ENCODE results near the gene GALC. TPM values are rescaled to one million over a fixed set of nuclear protein-coding genes. Genes with fewer than 3 reads are reported as not detected.

GALC gene
- total RNA-seq, 1 donor from 2014 or later: 37.1 TPM

GRCh38 chr14:87894920-87895319 lies 98.1 kb downstream of the GALC start:
- FAIRE-seq: no peak
- no peak for DNase-seq (ENCODE audit: low spot score in 2 of 2)

GRCh38 chr14:87892763-87893162 lies 100.2 kb downstream of the GALC start:
- DNase-seq (ENCODE audit: low spot score in 2 of 2) (no peak), FAIRE-seq (no peak)

- DNase-seq (ENCODE audit: low spot score in 2 of 2): no peak
- no peak for FAIRE-seq
These were observed 104.6 kb downstream of the GALC start for GRCh38 chr14:87888136-87888999.

GRCh38 chr14:87883750-87884149 lies 109.2 kb downstream of the GALC start:
- no peak for FAIRE-seq
- DNase-seq (ENCODE audit: low spot score in 2 of 2): no peak

Small RNAs within 50 kb of the gene (small RNA-seq; reads per million reads assigned to genes)
- not detected for gene RNU6-835P

Other genes starting within 250 kb of the GALC start
- under 0.01 TPM for gene GPR65, start 12.0 kb upstream of the GALC start, total RNA-seq